A673 (cell line): ENCODE results near the gene SCN2A.

Source experiments
- CTCF ChIP-seq: fragments of 300-800, 200-600 bp; sonication (generic); conservative IDR thresholded peaks from 2 replicates; pipeline ENCODE4 v1.5.1; 2017; ENCODE audit warnings: low read depth, mild to moderate bottlenecking, antibody characterized with exemption, low read length, moderate library complexity, mixed read lengths
- EZH2 ChIP-seq: fragments of 200-600 bp; sonication (generic); IDR thresholded peaks from 2 replicates; pipeline ENCODE4 v1.6.1; 2017; ENCODE audit warnings: borderline replicate concordance, low read depth, mild to moderate bottlenecking, mixed read lengths, antibody characterized with exemption, low read length; ENCODE audit not compliant: poor library complexity, severe bottlenecking

- TF ChIP-seq CTCF = no peak
- TF ChIP-seq EZH2 = no peak
Measured at GRCh38 chr2:165277860-165278656, 38.8 kb downstream of the SCN2A start.
